H9 (cell line): Measurements from ENCODE around the gene MPP2. TPM values are rescaled to one million over a fixed set of nuclear protein-coding genes. Genes with fewer than 3 reads are reported as not detected.

Experiments
- DNase-seq: peaks from one replicate; pipeline ENCODE4 v3.0.0-alpha.2; 2017
- H2AFZ ChIP-seq: one replicate; pipeline ENCODE4 v1.6.1; 2013; ENCODE audit warnings: mild to moderate bottlenecking, low read length, control low read depth, moderate library complexity
- H2AK5ac ChIP-seq: 2 replicates; pipeline ENCODE4 v1.6.1; 2013; ENCODE audit warnings: low read length, control low read depth, mixed read lengths; ENCODE audit not compliant: insufficient read length
- H2BK120ac ChIP-seq: one replicate; pipeline ENCODE4 v1.6.1; 2013; ENCODE audit warnings: low read depth, mild to moderate bottlenecking, low read length, control low read depth, inconsistent platforms; ENCODE audit not compliant: poor library complexity, severe bottlenecking
- H2BK12ac ChIP-seq: 2 replicates; pipeline ENCODE4 v1.6.1; 2013; ENCODE audit warnings: low read length, control low read depth, mixed read lengths, low read depth; ENCODE audit not compliant: insufficient read length
- H2BK15ac ChIP-seq: 2 replicates; pipeline ENCODE4 v1.6.1; 2013; ENCODE audit warnings: low read depth, low read length, control low read depth
- H2BK20ac ChIP-seq: one replicate; pipeline ENCODE4 v1.6.1; 2013; ENCODE audit warnings: low read depth, mild to moderate bottlenecking, low read length, control low read depth, inconsistent platforms; ENCODE audit not compliant: poor library complexity, severe bottlenecking
- H2BK5ac ChIP-seq: 2 replicates; pipeline ENCODE4 v1.6.1; 2013; ENCODE audit warnings: low read length, control low read depth, mixed read lengths; ENCODE audit not compliant: insufficient read length
- H3K14ac ChIP-seq: 2 replicates; pipeline ENCODE4 v1.6.1; 2013; ENCODE audit warnings: low read length, control low read depth; ENCODE audit not compliant: insufficient read depth
- H3K18ac ChIP-seq: 2 replicates; pipeline ENCODE4 v1.6.1; 2013; ENCODE audit warnings: low read depth, mild to moderate bottlenecking, mixed read lengths, low read length, control low read depth; ENCODE audit not compliant: insufficient read length
- H3K23ac ChIP-seq: 2 replicates; pipeline ENCODE4 v1.6.1; 2013; ENCODE audit warnings: low read length, control low read depth, mixed read lengths, low read depth; ENCODE audit not compliant: insufficient read length
- H3K23me2 ChIP-seq: 2 replicates; pipeline ENCODE4 v1.6.1; 2013; ENCODE audit warnings: low read depth, mild to moderate bottlenecking, mixed read lengths, low read length, control low read depth; ENCODE audit not compliant: insufficient read length, poor library complexity, severe bottlenecking
- H3K27ac ChIP-seq: 2 replicates; pipeline ENCODE4 v1.5.1; 2013; ENCODE audit warnings: low read length, control low read depth, mixed read lengths, low read depth; ENCODE audit not compliant: insufficient read length
- H3K27me3 ChIP-seq: 2 replicates; pipeline ENCODE4 v1.6.1; 2013; ENCODE audit warnings: low read length, control low read depth, inconsistent platforms; ENCODE audit not compliant: insufficient read depth
- H3K4ac ChIP-seq: 2 replicates; pipeline ENCODE4 v1.6.1; 2013; ENCODE audit warnings: low read depth, mild to moderate bottlenecking, control low read depth, inconsistent platforms, low read length, moderate library complexity
- H3K4me1 ChIP-seq: 2 replicates; pipeline ENCODE4 v1.6.1; 2013; ENCODE audit warnings: low read length, control low read depth, inconsistent platforms; ENCODE audit not compliant: insufficient read depth
- H3K4me2 ChIP-seq: 2 replicates; pipeline ENCODE4 v1.6.1; 2013; ENCODE audit warnings: low read length, control low read depth, mixed read lengths; ENCODE audit not compliant: insufficient read length, insufficient read depth
- H3K56ac ChIP-seq: 2 replicates; pipeline ENCODE4 v1.6.1; 2013; ENCODE audit warnings: low read depth, mild to moderate bottlenecking, mixed read lengths, low read length, control low read depth; ENCODE audit not compliant: insufficient read length
- H3K79me1 ChIP-seq: 2 replicates; pipeline ENCODE4 v1.6.1; 2013; ENCODE audit warnings: low read depth, mild to moderate bottlenecking, moderate library complexity, low read length, control low read depth, inconsistent platforms; ENCODE audit not compliant: insufficient read depth, poor library complexity, severe bottlenecking
- H3K79me2 ChIP-seq: 2 replicates; pipeline ENCODE4 v1.6.1; 2013; ENCODE audit warnings: low read length, control low read depth, inconsistent platforms; ENCODE audit not compliant: insufficient read depth
- H3K9ac ChIP-seq: 2 replicates; pipeline ENCODE4 v1.6.1; 2013; ENCODE audit warnings: low read length, control low read depth, mixed read lengths; ENCODE audit not compliant: insufficient read length; ENCODE audit errors: extremely low read depth
- H3K9me3 ChIP-seq: one replicate; pipeline ENCODE4 v1.6.1; 2013; ENCODE audit warnings: low read depth, low read length, inconsistent platforms; ENCODE audit not compliant: control insufficient read depth
- H3T11ph ChIP-seq: one replicate; pipeline ENCODE4 v1.6.1; 2013; ENCODE audit warnings: mild to moderate bottlenecking, low read length, control low read depth, inconsistent platforms
- H4K20me1 ChIP-seq: one replicate; pipeline ENCODE4 v1.6.1; 2013; ENCODE audit not compliant: control insufficient read depth, insufficient read length, insufficient read depth
- H4K5ac ChIP-seq: 2 replicates; pipeline ENCODE4 v1.6.1; 2013; ENCODE audit warnings: low read depth, mild to moderate bottlenecking, mixed read lengths, low read length, control low read depth; ENCODE audit not compliant: insufficient read length
- H4K8ac ChIP-seq: replicated peaks from 2 replicates; pipeline ENCODE4 v1.6.1; 2013; ENCODE audit warnings: low read length, control low read depth, mixed read lengths, low read depth; ENCODE audit not compliant: insufficient read length
- H4K91ac ChIP-seq: 2 replicates; pipeline ENCODE4 v1.6.1; 2013; ENCODE audit warnings: low read depth, mild to moderate bottlenecking, moderate library complexity, mixed read lengths, low read length, control low read depth; ENCODE audit not compliant: insufficient read length
- H3K27ac Mint-ChIP-seq, 3 experiments: 2 replicates in 2 of 3; 3 replicates in 1 of 3; pipeline ENCODE4 v1.8.0; 2020 to 2021; ENCODE audit warnings: mixed read lengths in 3 of 3, mild to moderate bottlenecking in 1 of 3, moderate library complexity in 1 of 3
- H3K27me3 Mint-ChIP-seq: 2 replicates; pipeline ENCODE4 v1.8.0; 2021; ENCODE audit warnings: low read depth, mild to moderate bottlenecking, moderate library complexity, mixed read lengths
- H3K36me3 Mint-ChIP-seq, 3 experiments: 2 replicates in 2 of 3; 3 replicates in 1 of 3; pipeline ENCODE4 v1.8.0; 2020 to 2021; ENCODE audit warnings: low read depth in 3 of 3, mixed read lengths in 3 of 3; ENCODE audit not compliant: insufficient read depth in 1 of 3
- H3K4me1 Mint-ChIP-seq, 2 experiments: 2 replicates each; pipeline ENCODE4 v1.8.0; 2020; ENCODE audit warnings: mixed read lengths in 2 of 2
- H3K4me3 Mint-ChIP-seq, 2 experiments: 2 replicates in 1 of 2; 3 replicates in 1 of 2; pipeline ENCODE4 v1.8.0; 2020 to 2021; ENCODE audit warnings: mild to moderate bottlenecking in 2 of 2, mixed read lengths in 2 of 2, moderate library complexity in 1 of 2
- H3K9me3 Mint-ChIP-seq, 2 experiments: 2 replicates in 1 of 2; 3 replicates in 1 of 2; pipeline ENCODE4 v1.8.0; 2020; ENCODE audit warnings: mild to moderate bottlenecking in 2 of 2, mixed read lengths in 2 of 2, moderate library complexity in 1 of 2
- CTCF ChIP-seq: fragments of 200-600 bp; sonication (generic); conservative IDR thresholded peaks from 3 replicates; pipeline ENCODE4 v1.8.0; 2021; ENCODE audit warnings: antibody characterized with exemption, mild to moderate bottlenecking
- WGBS: extraction: QIAGEN DNeasy Blood & Tissue Kit; methylation state at CpG from one replicate; pipeline ENCODE4 v1.1.7; 2013; ENCODE audit warnings: missing lambda C conversion rate, low lambda C conversion rate, mixed read lengths; ENCODE audit not compliant: insufficient read length; ENCODE audit errors: extremely low coverage; 5-methylcytosine and 5-hydroxymethylcytosine counted together
- total RNA-seq: library from RNA; stranded (reverse); gene quantifications from 2 replicates; pipeline ENCODE4 v1.2.1, GENCODE V29; 2021

The MPP2 gene
- total RNA-seq, 1 experiment from 2014 or later: 16.3 TPM

- WGBS: no CpG with 5 or more reads among the region's 3 CpGs
- no peak overlapping the region for H3K9ac ChIP-seq
- no peaks in the 10 kb centered on the region for H4K20me1 ChIP-seq
- H4K91ac ChIP-seq: no peak overlapping the region
- H2AK5ac ChIP-seq: no peak overlapping the region
- no peak overlapping the region for H2BK12ac ChIP-seq
- no peak overlapping the region for H2AFZ ChIP-seq
- H3K9me3 ChIP-seq: no peaks in the 10 kb centered on the region
- DNase-seq: no peak
- H3K27me3 Mint-ChIP-seq: peaks cover 60% of the 10 kb centered on the region
- H3K79me2 ChIP-seq: no peaks in the 10 kb centered on the region
- no peak overlapping the region for H2BK20ac ChIP-seq
- H3K27me3 ChIP-seq: peaks cover 4% of the 10 kb centered on the region
- no peaks in the 10 kb centered on the region for H3K79me1 ChIP-seq
- no peak overlapping the region for H3K4me2 ChIP-seq
- H3K36me3 Mint-ChIP-seq: no peaks in the 10 kb centered on the region
- no peak overlapping the region for H3K23ac ChIP-seq
- no peak overlapping the region for H3K56ac ChIP-seq
- H3K18ac ChIP-seq: no peak overlapping the region
- no peak for TF ChIP-seq CTCF
- H3K23me2 ChIP-seq: no peaks in the 10 kb centered on the region
- H3K4me1 ChIP-seq: no peaks in the 10 kb centered on the region
- H3K4me3 Mint-ChIP-seq: no peak overlapping the region
- no peak overlapping the region for H3K27ac ChIP-seq
- H2BK5ac ChIP-seq: no peak overlapping the region
- no peaks in the 10 kb centered on the region for H3K9me3 Mint-ChIP-seq
- no peak overlapping the region for H3K4ac ChIP-seq
- no peak overlapping the region for H2BK120ac ChIP-seq
- H3T11ph ChIP-seq: no peak overlapping the region
- no peak overlapping the region for H4K8ac ChIP-seq
- no peak overlapping the region for H4K5ac ChIP-seq
- H3K4me1 Mint-ChIP-seq: peaks cover 5 to 16% of the 10 kb centered on the region in 2 experiments
- H3K27ac Mint-ChIP-seq: no peak overlapping the region
- H2BK15ac ChIP-seq: no peak overlapping the region
- H3K14ac ChIP-seq: no peak overlapping the region
These were observed 29.1 kb upstream of the MPP2 start for GRCh38 chr17:43936434-43936833.
